ENCODE results near the gene PRKRIP1. TPM values are rescaled to one million over a fixed set of nuclear protein-coding genes. Genes with fewer than 3 reads are reported as not detected.
"Not testable (repeated sequence)": the region's sequence is repeated elsewhere in the genome, so short reads cannot be mapped to it uniquely, and the experiment has no call there.

Gene PRKRIP1
- total RNA-seq, 2 experiments from 2014 or later = 47.4 to 48.0 TPM

DNA sequence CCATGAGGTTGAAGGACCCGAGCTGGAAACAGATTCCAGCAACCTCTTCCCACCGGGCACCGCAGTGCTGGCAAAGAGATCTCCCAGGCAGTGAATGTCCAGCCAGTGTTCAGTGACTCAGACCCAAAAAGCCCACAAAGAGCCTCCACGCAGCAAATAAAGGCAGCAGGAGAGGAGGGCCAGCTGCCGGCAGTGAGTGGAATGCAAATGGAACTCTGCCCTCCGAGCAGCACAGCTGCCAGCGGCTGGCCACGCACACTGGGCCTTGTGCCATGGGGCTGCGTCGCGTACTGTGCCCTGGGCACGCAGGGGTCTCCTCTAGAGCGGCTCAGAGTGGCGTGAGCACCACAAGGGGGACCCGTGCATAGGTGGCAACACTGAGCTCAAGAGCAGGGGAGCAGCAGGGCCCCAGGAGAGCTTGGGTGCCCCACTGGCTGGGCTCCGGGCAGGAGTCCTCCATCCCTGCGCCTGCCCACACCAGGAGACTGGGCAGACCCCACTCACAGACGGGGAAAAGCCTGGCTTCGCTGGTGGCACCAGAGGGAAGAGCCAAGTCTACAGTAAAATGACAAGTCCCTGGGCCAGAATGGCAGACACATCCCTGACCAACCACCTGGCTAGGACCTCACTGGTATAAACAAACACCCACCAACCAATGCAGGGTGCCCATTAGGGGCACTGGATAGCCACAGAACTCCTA is 78.7 kb downstream of the PRKRIP1 start:
- H3K4me3 Mint-ChIP-seq; H3K9me3 Mint-ChIP-seq; H3K27me3 Mint-ChIP-seq; H3K27ac Mint-ChIP-seq; H3K9me3 ChIP-seq (ENCODE audit: control insufficient read depth in 1 of 2, insufficient read depth in 1 of 2, low read length in 2 of 2); POLR2A ChIA-PET; DNase-seq; H3K4me3 ChIP-seq (ENCODE audit: low read length); H3K27ac ChIP-seq (ENCODE audit: low read depth in 1 of 2, low read length in 2 of 2); H3K27me3 ChIP-seq (ENCODE audit: control insufficient read depth in 1 of 2, insufficient read depth in 2 of 2, low read length in 2 of 2); intact Hi-C loops (cut with DNase I, micrococcal nuclease); CTCF ChIA-PET; H3K4me1 Mint-ChIP-seq (ENCODE audit: low read depth); ATAC-seq (ENCODE audit: poor library complexity); H3K4me1 ChIP-seq (ENCODE audit: insufficient read depth, low read length): not testable (repeated sequence)
- peaks cover 29% of the 10 kb centered on the region for H3K36me3 ChIP-seq (ENCODE audit: insufficient read depth, low read length)
- peaks cover 22% of the 10 kb centered on the region for H3K36me3 Mint-ChIP-seq (ENCODE audit: low read depth)

Small RNA genes within 50 kb of the gene (microRNA-seq; reads per million reads assigned to microRNA genes)
- not detected for gene MIR4467 (ENCODE audit: borderline microRNAs expressed, borderline replicate concordance)
- 5.7 reads per million, percentile 29 among the genes with 10 or more reads in this experiment for gene MIR5090 (ENCODE audit: borderline microRNAs expressed, borderline replicate concordance)
- gene MIR548O (ENCODE audit: borderline microRNAs expressed, borderline replicate concordance) = not detected

Other genes with a start within 250 kb of the PRKRIP1 start
- gene SH2B2, start 109.5 kb upstream of the PRKRIP1 start, total RNA-seq = under 1 TPM; 0.77 to 0.95 TPM
- gene SPDYE6, start 39.9 kb upstream of the PRKRIP1 start, total RNA-seq = not detected
- gene ORAI2, start 37.2 kb downstream of the PRKRIP1 start, total RNA-seq = 10 to 100 TPM; 12.3 to 16.5 TPM
- gene ALKBH4, start 68.5 kb downstream of the PRKRIP1 start, total RNA-seq = 1 to 10 TPM; 2.9 to 3.5 TPM
- 10 to 100 TPM; 12.9 to 13.9 TPM for gene LRWD1, start 68.6 kb downstream of the PRKRIP1 start, total RNA-seq
- 10 to 100 TPM; 35.8 to 39.7 TPM for gene POLR2J, start 82.6 kb downstream of the PRKRIP1 start, total RNA-seq
- gene RASA4B, start 121.4 kb downstream of the PRKRIP1 start, total RNA-seq = 10 to 100 TPM; 31.9 to 40.7 TPM
- 100 to 1,000 TPM; 115 to 122 TPM for gene UPK3BL2, start 147.3 kb downstream of the PRKRIP1 start, total RNA-seq
- gene SPDYE2, start 154.9 kb downstream of the PRKRIP1 start, total RNA-seq = under 1 TPM; 0.33 to 0.36 TPM
- gene POLR2J3, start 176.2 kb downstream of the PRKRIP1 start, total RNA-seq = 10 to 100 TPM; 82.5 to 90.6 TPM
- 10 to 100 TPM; 37.8 to 42.1 TPM for gene RASA4, start 220.4 kb downstream of the PRKRIP1 start, total RNA-seq
- 10 to 100 TPM; 27.2 to 28.4 TPM for gene UPK3BL1, start 246.4 kb downstream of the PRKRIP1 start, total RNA-seq

Measured in CD4-positive, alpha-beta T cell (primary cell).